Neural crest cell (in vitro differentiated cells): ENCODE results near the gene PDZK1. TPM values are rescaled to one million over a fixed set of nuclear protein-coding genes. Genes with fewer than 3 reads are reported as not detected.
"Not testable (repeated sequence)": the region's sequence is repeated elsewhere in the genome, so short reads cannot be mapped to it uniquely, and the experiment has no call there.

Experiments
- DNase-seq: peaks from one replicate; pipeline ENCODE4 v3.0.0; 2021; ENCODE audit warnings: low read depth, mixed read lengths, low spot score
- H3K27ac Mint-ChIP-seq: one replicate; pipeline ENCODE4 v1.8.0; 2021; ENCODE audit warnings: mild to moderate bottlenecking, mixed read lengths; ENCODE audit not compliant: unreplicated experiment
- H3K27me3 Mint-ChIP-seq: 2 replicates; pipeline ENCODE4 v1.8.0; 2021; ENCODE audit warnings: low read depth, mild to moderate bottlenecking, mixed read lengths
- H3K36me3 Mint-ChIP-seq: 2 replicates; pipeline ENCODE4 v1.8.0; 2021; ENCODE audit warnings: low read depth, mild to moderate bottlenecking, mixed read lengths
- H3K4me1 Mint-ChIP-seq: 2 replicates; pipeline ENCODE4 v1.8.0; 2021; ENCODE audit warnings: mixed read lengths
- H3K4me3 Mint-ChIP-seq: one replicate; pipeline ENCODE4 v1.8.0; 2021; ENCODE audit warnings: mild to moderate bottlenecking, mixed read lengths
- H3K9me3 Mint-ChIP-seq: 2 replicates; pipeline ENCODE4 v1.8.0; 2021; ENCODE audit warnings: mixed read lengths
- total RNA-seq: library from RNA; stranded (reverse); gene quantifications from 2 replicates; pipeline ENCODE4 v1.2.1, GENCODE V29; 2021

The PDZK1 gene
- total RNA-seq, 1 donor from 2014 or later = 0.33 TPM

DNA sequence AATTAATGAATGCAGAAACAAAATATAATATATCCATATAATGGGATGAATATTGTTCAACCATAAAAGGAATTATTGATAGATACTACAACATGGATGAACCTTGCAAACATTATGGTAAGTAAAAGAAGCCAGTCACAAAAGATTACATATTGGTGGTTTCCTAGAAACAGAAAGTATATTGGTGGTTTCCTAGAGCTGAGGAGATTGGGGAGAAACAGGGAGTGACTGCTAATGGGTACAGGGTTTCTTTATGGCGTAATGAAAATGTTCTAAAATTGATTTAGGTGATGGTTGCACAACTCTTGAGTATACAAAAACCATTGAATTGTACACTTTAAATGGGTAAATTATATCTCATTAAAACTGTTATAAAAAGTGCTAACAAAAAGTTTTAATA lies 85.0 kb downstream of the PDZK1 start:
- not testable (repeated sequence) for H3K27ac Mint-ChIP-seq, DNase-seq, H3K36me3 Mint-ChIP-seq, H3K9me3 Mint-ChIP-seq, H3K4me3 Mint-ChIP-seq, H3K27me3 Mint-ChIP-seq, H3K4me1 Mint-ChIP-seq

Other genes starting within 250 kb of the PDZK1 start
- 27.2 and 29.0 TPM in 2 replicates for gene GPR89A, start 99.4 kb downstream of the PDZK1 start, total RNA-seq
- gene CD160, start 12.1 kb upstream of the PDZK1 start, total RNA-seq = not detected in 2 replicates
- 12.5 and 13.4 TPM in 2 replicates for gene RNF115, start 116.7 kb upstream of the PDZK1 start, total RNA-seq
- gene POLR3C, start 116.8 kb upstream of the PDZK1 start, total RNA-seq = 38.4 and 38.5 TPM in 2 replicates
- gene NUDT17, start 138.3 kb upstream of the PDZK1 start, total RNA-seq = 4.5 TPM in 2 replicates
- 35.1 and 38.7 TPM in 2 replicates for gene PIAS3, start 151.7 kb upstream of the PDZK1 start, total RNA-seq
- gene ANKRD35, start 178.5 kb upstream of the PDZK1 start, total RNA-seq = 0.07 and 0.11 TPM in 2 replicates
- 0.55 and 1.0 TPM in 2 replicates for gene ITGA10, start 202.7 kb upstream of the PDZK1 start, total RNA-seq
- gene PEX11B, start 211.3 kb upstream of the PDZK1 start, total RNA-seq = 18.7 and 22.1 TPM in 2 replicates
- gene RBM8A, start 220.1 kb upstream of the PDZK1 start, total RNA-seq = 273 and 285 TPM in 2 replicates